ENCODE results near the gene MRPS24. TPM values are rescaled to one million over a fixed set of nuclear protein-coding genes. Genes with fewer than 3 reads are reported as not detected.

MRPS24 gene
- total RNA-seq, 1 experiment from 2014 or later = 116 TPM

Other genes starting within 250 kb of the MRPS24 start
- 132 and 138 TPM in 2 replicates for gene COA1, start 140.0 kb downstream of the MRPS24 start, total RNA-seq (2021)
- gene BLVRA, start 110.8 kb downstream of the MRPS24 start, total RNA-seq (2021) = 37.6 and 40.7 TPM in 2 replicates
- gene URGCP, start 37.1 kb upstream of the MRPS24 start, total RNA-seq (2021) = 30.5 and 30.7 TPM in 2 replicates
- gene UBE2D4, start 56.9 kb upstream of the MRPS24 start, total RNA-seq (2021) = 6.4 and 7.3 TPM in 2 replicates
- gene SPDYE1, start 128.4 kb upstream of the MRPS24 start, total RNA-seq (2021) = not detected in 2 replicates
- 51.3 and 52.8 TPM in 2 replicates for gene DBNL, start 175.2 kb upstream of the MRPS24 start, total RNA-seq (2021)
- 5.6 and 8.7 TPM in 2 replicates for gene PGAM2, start 196.1 kb upstream of the MRPS24 start, total RNA-seq (2021)
- 18.7 and 24.5 TPM in 2 replicates for gene POLM, start 213.0 kb upstream of the MRPS24 start, total RNA-seq (2021)
- 49.1 and 49.3 TPM in 2 replicates for gene AEBP1, start 234.8 kb upstream of the MRPS24 start, total RNA-seq (2021)